RWPE1 (cell line): ENCODE data around the gene KLHL36.
A peak's percentile ranks its signal among the peaks of the same experiment; 100 is the strongest.

Experiments
- CTCF ChIA-PET: fragments of 350-600 bp; sonication (Branson Sonifier 250); formaldehyde crosslinking; extraction: SDS; loops from one replicate; lab custom pipeline; 2021; lab: Yijun Ruan, JAX
- POLR2A ChIA-PET: fragments of 400-600 bp; formaldehyde crosslinking; extraction: SDS; loops from one replicate; lab custom pipeline; 2020; ENCODE audit warnings: antibody characterized with exemption; ENCODE audit not compliant: low non-redundant PET; lab: Yijun Ruan, JAX
- DNase-seq: peaks from one replicate; pipeline ENCODE4 v3.0.0; 2012; ENCODE audit warnings: low spot score
- H3K27ac ChIP-seq: fragments of 450-650 bp; 2 replicates; pipeline ENCODE4 v1.5.1; 2017
- TF ChIP-seq, protein P1 (sequence below): fragments of 450-650 bp; conservative IDR thresholded peaks from 2 replicates; pipeline ENCODE4 v1.5.1; 2017; ENCODE audit warnings: low read depth, mild to moderate bottlenecking

Gene KLHL36

DNA sequence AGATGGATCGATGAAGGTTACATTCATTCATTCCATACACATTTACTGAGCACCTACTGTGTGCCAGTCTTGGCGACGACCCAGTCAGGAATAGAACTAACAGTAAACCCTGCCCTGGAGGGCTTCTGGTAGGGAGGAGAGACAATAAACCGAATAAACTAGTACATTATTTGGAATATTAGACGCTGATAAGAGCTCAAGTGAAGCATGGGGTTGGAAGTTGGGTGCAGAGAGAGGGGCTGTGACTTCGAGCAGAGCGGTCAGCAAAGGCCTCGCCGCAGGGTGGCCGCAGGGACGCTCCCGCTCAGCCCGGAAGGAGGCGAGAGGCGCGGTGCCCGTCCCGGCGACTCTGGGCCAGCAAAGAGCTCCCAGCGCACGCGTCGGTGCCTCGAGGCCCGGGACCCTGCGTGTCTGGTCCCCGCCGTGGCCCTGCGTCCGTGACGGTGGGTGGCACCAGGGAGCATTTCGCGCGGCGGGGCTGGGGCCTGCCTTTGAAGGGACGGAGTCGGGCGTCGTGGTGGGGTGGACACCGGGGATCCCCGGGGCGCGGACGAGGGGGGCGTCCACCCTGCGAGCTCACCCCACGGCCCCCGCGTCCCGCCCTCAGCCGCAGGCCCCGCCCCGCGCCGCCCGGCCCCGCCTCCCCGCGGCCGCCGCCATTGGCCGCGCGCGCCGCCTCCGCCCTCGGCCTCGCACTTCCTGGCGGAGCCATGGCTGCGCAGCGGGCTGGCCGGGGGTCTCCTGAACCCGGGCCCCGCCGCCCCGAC lies at the start of gene KLHL36:
KLHL36 (plus strand) TSS at position 684 of the 767 bp plus-strand sequence. CDS start 2,357 bp downstream, outside the sequence.
- ChIA-PET CTCF (interaction anchor here (0.6 to 1.0 kb wide), 4 partner anchors 11 to 467 kb away, joined by 3 read pairs; no protein-coding TSS in a partner anchor), POLR2A (interaction anchor here (0.7 kb wide), 1 partner anchor 511 kb away, joined by 3 read pairs; no protein-coding TSS in a partner anchor)
- H3K27ac ChIP-seq: peak within 1 kb of the TSS; percentile 73
- peak; percentile 74 for DNase-seq
- TF ChIP-seq, protein P1, sequence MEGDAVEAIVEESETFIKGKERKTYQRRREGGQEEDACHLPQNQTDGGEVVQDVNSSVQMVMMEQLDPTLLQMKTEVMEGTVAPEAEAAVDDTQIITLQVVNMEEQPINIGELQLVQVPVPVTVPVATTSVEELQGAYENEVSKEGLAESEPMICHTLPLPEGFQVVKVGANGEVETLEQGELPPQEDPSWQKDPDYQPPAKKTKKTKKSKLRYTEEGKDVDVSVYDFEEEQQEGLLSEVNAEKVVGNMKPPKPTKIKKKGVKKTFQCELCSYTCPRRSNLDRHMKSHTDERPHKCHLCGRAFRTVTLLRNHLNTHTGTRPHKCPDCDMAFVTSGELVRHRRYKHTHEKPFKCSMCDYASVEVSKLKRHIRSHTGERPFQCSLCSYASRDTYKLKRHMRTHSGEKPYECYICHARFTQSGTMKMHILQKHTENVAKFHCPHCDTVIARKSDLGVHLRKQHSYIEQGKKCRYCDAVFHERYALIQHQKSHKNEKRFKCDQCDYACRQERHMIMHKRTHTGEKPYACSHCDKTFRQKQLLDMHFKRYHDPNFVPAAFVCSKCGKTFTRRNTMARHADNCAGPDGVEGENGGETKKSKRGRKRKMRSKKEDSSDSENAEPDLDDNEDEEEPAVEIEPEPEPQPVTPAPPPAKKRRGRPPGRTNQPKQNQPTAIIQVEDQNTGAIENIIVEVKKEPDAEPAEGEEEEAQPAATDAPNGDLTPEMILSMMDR: no peak

DNA sequence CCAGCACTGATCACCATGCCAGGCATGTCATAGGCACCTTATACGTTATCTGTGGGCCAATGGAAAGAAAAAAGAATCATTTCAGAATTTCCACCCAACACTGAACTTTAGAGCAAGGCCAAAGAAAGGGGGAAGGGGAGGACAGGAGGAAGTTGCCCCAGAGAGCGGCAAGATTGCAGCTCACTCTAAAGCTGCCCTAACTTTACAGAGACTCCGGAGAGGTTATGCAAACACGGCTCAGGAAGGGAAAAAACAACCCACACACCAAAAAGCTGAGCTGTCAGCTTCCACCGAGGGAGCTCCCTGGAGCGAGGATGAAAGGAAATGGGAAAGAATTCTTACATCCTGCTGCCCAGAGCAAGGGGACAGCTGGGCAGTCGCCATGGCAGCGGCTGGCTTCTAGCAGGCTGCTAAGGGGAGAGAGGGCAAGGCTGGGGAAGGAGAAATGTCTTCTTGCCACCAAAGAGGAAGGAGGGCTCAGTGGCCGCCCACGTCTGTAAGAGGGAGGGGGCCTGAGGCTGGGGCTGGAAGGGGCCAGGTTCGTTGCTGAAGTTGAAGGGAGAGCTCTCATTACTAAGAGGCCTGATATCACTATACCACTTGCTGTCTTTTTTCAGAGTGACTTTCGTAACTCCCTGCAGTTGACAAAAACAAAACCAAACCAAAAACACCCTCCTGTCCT lies 48.6 kb upstream of the KLHL36 start:
- DNase-seq: no peak
- CTCF ChIA-PET: no interaction called here
- POLR2A ChIA-PET: no interaction called here
- TF ChIP-seq, protein P1: no peak
- peak overlapping the region; percentile 58 for H3K27ac ChIP-seq

DNA sequence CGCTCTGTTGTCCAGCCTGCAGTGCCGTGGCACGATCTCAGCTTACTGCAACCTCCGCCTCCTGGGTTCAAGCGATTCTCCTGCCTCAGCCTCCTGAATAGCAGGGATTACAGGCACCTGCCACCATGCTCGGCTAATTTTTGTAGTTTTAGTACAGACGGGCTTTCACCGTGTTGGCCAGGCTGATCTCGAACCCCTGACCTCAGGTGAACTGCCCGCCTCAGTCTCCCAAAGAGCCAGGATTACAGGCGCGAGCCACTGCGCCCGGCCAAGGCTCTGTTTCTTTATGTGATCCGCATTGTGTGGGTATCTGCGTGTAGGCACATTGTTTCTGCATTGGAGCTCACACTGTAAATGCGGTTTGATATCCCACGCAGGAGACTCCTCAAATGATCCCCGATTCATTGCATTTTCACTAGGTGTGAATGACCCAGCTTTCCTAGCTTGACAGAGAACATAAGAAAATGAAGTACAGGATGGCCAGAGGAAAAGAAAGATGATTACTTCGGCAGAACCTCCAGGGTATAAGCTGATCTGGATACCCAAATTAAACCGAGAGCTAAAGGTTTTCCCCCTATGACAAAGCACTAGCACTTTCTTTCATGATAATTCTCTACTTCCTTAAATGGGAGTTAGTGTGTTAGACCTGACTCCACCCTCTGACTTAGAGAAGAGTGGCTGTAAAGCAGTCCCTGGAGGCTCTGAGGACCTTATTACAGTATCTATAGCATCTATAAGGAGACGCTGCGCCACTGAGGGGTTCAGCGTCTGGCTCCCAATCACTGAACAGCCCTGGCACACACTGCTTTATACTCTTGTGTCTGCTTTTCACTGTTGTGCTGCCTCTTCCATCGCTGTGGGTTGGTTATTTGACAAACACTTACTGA lies 47.7 kb upstream of the KLHL36 start:
- ChIA-PET CTCF (interaction anchor here (0.6 to 1.5 kb wide), 2 partner anchors 90 to 769 kb away, joined by 3 to 5 read pairs; no protein-coding TSS in a partner anchor), POLR2A (no interaction called here)

DNA sequence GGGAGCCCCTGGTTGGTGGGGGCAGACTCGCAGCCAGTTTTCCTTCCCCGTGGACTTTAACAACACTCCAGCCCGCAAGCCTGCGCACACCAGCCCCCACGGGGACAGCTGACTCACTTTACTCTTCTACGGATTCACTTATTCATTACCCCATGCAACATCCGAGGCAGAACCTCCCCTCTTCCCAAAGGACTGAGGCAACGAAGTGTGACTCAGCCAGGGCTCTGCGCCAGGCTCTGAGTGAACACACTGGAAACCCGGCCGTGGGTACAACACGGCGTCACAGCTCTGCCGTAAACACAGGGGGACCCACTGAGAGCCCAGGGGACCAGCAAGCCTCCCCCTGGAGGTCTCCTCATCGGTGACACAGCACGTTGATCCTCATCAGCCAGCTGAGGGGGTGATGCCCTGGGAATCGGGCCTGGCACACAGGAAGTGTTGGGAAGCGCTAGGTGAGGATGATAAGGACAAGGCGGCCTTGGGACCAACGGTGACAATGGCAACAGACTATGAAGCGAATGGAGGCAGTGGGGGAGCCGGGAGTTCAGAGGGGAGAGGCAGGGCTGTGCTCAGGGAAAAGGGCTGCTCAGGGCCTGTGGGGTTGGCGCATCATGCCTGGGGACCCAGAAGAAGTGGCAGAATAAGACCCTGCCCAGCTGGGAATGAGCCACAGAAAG lies 45.0 kb upstream of the KLHL36 start:
- POLR2A ChIA-PET: no interaction called here
- DNase-seq: peak; percentile 89
- CTCF ChIA-PET: interaction anchor here (0.6 to 0.8 kb wide), 2 partner anchors 348 to 549 kb away, joined by 3 to 5 read pairs; no protein-coding TSS in a partner anchor
- H3K27ac ChIP-seq: peak overlapping the region; percentile 86
- TF ChIP-seq, protein P1: no peak

More for the DNA sequence above, 47.7 kb upstream of the KLHL36 start:
- TF ChIP-seq, protein P1: no peak
- DNase-seq: no peak
- no peak overlapping the region; the same call in 1 of the 2 replicates for H3K27ac ChIP-seq

DNA sequence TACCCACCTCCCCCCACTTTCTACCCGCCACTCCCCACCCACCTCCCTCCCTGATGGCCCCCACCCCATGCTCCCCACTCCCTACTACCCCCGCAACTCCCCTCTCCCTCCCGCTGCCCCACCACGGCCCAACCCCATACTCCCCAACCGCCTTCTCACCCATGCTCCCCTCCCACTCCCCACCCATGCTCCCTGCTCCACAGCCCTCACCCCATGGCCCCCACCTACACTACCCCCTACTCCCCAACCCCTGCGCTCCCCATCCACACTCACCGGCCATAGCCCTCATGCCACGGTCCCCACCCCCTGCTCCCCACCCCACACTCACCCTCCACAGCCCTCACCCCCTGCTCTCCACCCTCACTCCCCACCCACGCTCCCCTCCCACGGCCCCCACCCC lies 44.4 kb upstream of the KLHL36 start:
- H3K27ac ChIP-seq: peak overlapping the region; percentile 86
- CTCF ChIA-PET: no interaction called here
- TF ChIP-seq, protein P1: no peak
- POLR2A ChIA-PET: no interaction called here
- DNase-seq: no peak
